PC-9 (cell line): ENCODE results near the gene SGSM1. TPM values are rescaled to one million over a fixed set of nuclear protein-coding genes. Genes with fewer than 3 reads are reported as not detected.

Source experiments
- BruUV-seq: library from RNA; stranded (reverse); fragments of 400-500 nt; replicated peaks from 2 replicates; lab custom pipeline; 2021; lab: Mats Ljungman, UMichigan
- CTCF ChIA-PET: fragments of 300-600 bp; sonication (Branson Sonifier 250); formaldehyde crosslinking; loops from one replicate; lab custom pipeline; 2022; ENCODE audit warnings: antibody characterized with exemption; lab: Charles Lee
- POLR2A ChIA-PET: fragments of 300-600 bp; sonication (Branson Sonifier 250); formaldehyde crosslinking; loops from one replicate; lab custom pipeline; 2022; ENCODE audit warnings: antibody characterized with exemption; ENCODE audit not compliant: unreplicated experiment; lab: Charles Lee
- DNase-seq, 2 experiments: peaks; one replicate each; pipeline versions ENCODE4 v3.0.0 to v3.0.0-alpha.2; 2015 to 2022; ENCODE audit warnings: mixed read lengths in 1 of 2
- H2AFZ ChIP-seq: fragments of 200-600 bp; sonication (generic); 2 replicates; pipeline ENCODE4 v1.8.1; 2017; ENCODE audit warnings: antibody characterized with exemption
- H3F3A ChIP-seq: fragments of 200-600 bp; sonication (generic); 2 replicates; pipeline ENCODE4 v1.8.1; 2017; ENCODE audit warnings: antibody characterized with exemption, mild to moderate bottlenecking, low read depth; ENCODE audit not compliant: insufficient read depth
- H3K27ac ChIP-seq: fragments of 200-600 bp; sonication (generic); 2 replicates; pipeline ENCODE4 v1.6.1; 2016; ENCODE audit warnings: mixed run types
- H3K27me3 ChIP-seq: fragments of 200-600 bp; sonication (generic); 2 replicates; pipeline ENCODE4 v1.6.1; 2016; ENCODE audit warnings: low read depth, mixed run types; ENCODE audit not compliant: insufficient read depth
- H3K36me3 ChIP-seq: fragments of 200-600 bp; sonication (generic); 2 replicates; pipeline ENCODE4 v1.6.1; 2016; ENCODE audit warnings: low read depth, mixed run types
- H3K4me1 ChIP-seq: fragments of 200-600 bp; sonication (generic); replicated peaks from 2 replicates; pipeline ENCODE4 v1.6.1; 2016; ENCODE audit warnings: mixed run types; ENCODE audit not compliant: insufficient read depth
- H3K4me2 ChIP-seq: fragments of 200-600 bp; sonication (generic); 2 replicates; pipeline ENCODE4 v1.6.1; 2017; ENCODE audit warnings: mixed run types
- H3K4me3 ChIP-seq: fragments of 200-600 bp; sonication (generic); 2 replicates; pipeline ENCODE4 v1.6.1; 2016; ENCODE audit warnings: mixed run types
- H3K79me2 ChIP-seq: fragments of 200-600 bp; sonication (generic); 2 replicates; pipeline ENCODE4 v1.6.1; 2017; ENCODE audit warnings: low read depth, mixed run types
- H3K9me2 ChIP-seq: fragments of 200-600 bp; sonication (generic); 2 replicates; pipeline ENCODE4 v1.8.1; 2017; ENCODE audit warnings: mild to moderate bottlenecking; ENCODE audit not compliant: insufficient read depth
- H3K9me3 ChIP-seq: fragments of 200-600 bp; sonication (generic); 2 replicates; pipeline ENCODE4 v1.8.1; 2016; ENCODE audit warnings: low read depth; ENCODE audit not compliant: insufficient read depth
- H4K20me1 ChIP-seq: fragments of 200-600 bp; sonication (generic); 2 replicates; pipeline ENCODE4 v1.8.1; 2017; ENCODE audit not compliant: insufficient read depth
- EZH2 ChIP-seq: fragments of 200-600 bp; sonication (generic); IDR thresholded peaks from 2 replicates; pipeline ENCODE4 v1.8.0; 2017; ENCODE audit warnings: antibody characterized with exemption, low read depth
- intact Hi-C: fragments of 100-400 bp; cut with micrococcal nuclease; formaldehyde crosslinking; loops from one replicate; pipeline ENCODE4 v1.10.0; 2022; ENCODE audit not compliant: unreplicated experiment
- total RNA-seq: library from RNA; stranded (reverse); gene quantifications from 2 replicates; pipeline ENCODE4 v1.2.3, GENCODE V29; 2021
- TF ChIP-seq, protein P1 (sequence below): fragments of 200-600 bp; sonication (generic); conservative IDR thresholded peaks from 2 replicates; pipeline ENCODE4 v1.6.1; 2017; ENCODE audit warnings: mixed run types, antibody characterized with exemption, mild to moderate bottlenecking, moderate library complexity

Gene SGSM1
- total RNA-seq, 1 experiment from 2014 or later = 0.48 TPM

DNA sequence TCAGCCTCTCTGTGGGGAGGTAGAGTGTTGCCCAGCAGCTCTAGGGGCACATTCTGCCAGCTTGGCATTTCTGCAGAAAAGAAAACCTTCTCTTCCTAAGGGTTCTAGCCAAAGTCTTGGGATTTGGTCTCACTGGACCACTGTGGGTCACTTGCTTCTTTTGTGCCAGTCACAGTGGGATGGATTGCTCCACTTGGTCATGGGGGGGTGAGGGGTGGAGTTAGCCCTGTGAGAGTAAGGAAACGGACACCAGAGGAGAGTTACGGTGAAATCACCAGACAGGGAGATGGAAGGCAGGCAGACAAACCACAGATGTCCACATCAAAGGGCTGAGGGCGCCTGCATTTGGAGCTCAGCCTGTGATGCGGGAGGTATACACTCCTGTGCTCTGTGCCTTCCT lies 10.8 kb downstream of the SGSM1 start:
- BruUV-seq = no TSS peak
- H3K9me2 ChIP-seq = no peaks in the 10 kb centered on the region
- H3K36me3 ChIP-seq = no peaks in the 10 kb centered on the region
- DNase-seq = no peak
- ChIA-PET CTCF (interaction anchor here (0.7 kb wide), 1 partner anchor 1961 kb away, joined by 3 read pairs; no protein-coding TSS in a partner anchor), POLR2A (no interaction called here)
- H3K27ac ChIP-seq = no peak overlapping the region
- H4K20me1 ChIP-seq = no peaks in the 10 kb centered on the region
- H2AFZ ChIP-seq = no peak overlapping the region
- peaks cover 25% of the 10 kb centered on the region for H3K27me3 ChIP-seq
- no peak overlapping the region for H3K4me3 ChIP-seq
- H3K79me2 ChIP-seq = no peaks in the 10 kb centered on the region
- H3K4me1 ChIP-seq = no peaks in the 10 kb centered on the region
- H3K4me2 ChIP-seq = no peak overlapping the region
- no peak for TF ChIP-seq EZH2
- TF ChIP-seq, protein P1, sequence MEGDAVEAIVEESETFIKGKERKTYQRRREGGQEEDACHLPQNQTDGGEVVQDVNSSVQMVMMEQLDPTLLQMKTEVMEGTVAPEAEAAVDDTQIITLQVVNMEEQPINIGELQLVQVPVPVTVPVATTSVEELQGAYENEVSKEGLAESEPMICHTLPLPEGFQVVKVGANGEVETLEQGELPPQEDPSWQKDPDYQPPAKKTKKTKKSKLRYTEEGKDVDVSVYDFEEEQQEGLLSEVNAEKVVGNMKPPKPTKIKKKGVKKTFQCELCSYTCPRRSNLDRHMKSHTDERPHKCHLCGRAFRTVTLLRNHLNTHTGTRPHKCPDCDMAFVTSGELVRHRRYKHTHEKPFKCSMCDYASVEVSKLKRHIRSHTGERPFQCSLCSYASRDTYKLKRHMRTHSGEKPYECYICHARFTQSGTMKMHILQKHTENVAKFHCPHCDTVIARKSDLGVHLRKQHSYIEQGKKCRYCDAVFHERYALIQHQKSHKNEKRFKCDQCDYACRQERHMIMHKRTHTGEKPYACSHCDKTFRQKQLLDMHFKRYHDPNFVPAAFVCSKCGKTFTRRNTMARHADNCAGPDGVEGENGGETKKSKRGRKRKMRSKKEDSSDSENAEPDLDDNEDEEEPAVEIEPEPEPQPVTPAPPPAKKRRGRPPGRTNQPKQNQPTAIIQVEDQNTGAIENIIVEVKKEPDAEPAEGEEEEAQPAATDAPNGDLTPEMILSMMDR = no peak
- no peaks in the 10 kb centered on the region for H3F3A ChIP-seq
- no peaks in the 10 kb centered on the region for H3K9me3 ChIP-seq
- intact Hi-C loops = no loop called here

DNA sequence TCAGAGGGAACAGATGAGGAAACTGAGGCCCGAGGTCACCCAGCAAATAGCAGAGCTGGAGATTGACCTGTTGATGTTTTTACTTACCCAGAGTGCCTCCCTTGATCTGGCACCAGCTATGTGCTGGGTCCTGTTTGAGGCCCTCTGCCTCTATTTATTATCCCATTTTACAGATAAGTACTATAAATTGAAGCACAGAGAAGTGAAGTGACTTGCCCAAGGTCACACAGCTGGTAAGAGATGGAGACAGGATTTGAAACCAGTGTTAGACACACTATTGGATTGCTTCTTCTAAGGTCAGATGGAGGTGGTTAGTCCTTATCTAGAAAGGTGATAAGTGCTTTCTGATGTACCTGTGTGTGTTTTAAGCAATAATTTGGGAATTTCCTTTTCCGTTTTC lies 13.5 kb downstream of the SGSM1 start:
- Histone ChIP-seq H3K79me2 (no peaks in the 10 kb centered on the region), H3K4me2 (no peak overlapping the region), H3K4me1 (no peaks in the 10 kb centered on the region), H4K20me1 (no peaks in the 10 kb centered on the region), H3K9me2 (no peaks in the 10 kb centered on the region), H3K36me3 (no peaks in the 10 kb centered on the region), H3K9me3 (no peaks in the 10 kb centered on the region), H3K4me3 (no peak overlapping the region), H3K27ac (no peak overlapping the region), H3F3A (no peaks in the 10 kb centered on the region), H2AFZ (no peak overlapping the region), H3K27me3 (peaks cover 14% of the 10 kb centered on the region)
- intact Hi-C loops = no loop called here
- CTCF ChIA-PET = no interaction called here
- POLR2A ChIA-PET = no interaction called here
- DNase-seq = no peak
- TF ChIP-seq, protein P1 = no peak
- TF ChIP-seq EZH2 = no peak
- no TSS peak for BruUV-seq

DNA sequence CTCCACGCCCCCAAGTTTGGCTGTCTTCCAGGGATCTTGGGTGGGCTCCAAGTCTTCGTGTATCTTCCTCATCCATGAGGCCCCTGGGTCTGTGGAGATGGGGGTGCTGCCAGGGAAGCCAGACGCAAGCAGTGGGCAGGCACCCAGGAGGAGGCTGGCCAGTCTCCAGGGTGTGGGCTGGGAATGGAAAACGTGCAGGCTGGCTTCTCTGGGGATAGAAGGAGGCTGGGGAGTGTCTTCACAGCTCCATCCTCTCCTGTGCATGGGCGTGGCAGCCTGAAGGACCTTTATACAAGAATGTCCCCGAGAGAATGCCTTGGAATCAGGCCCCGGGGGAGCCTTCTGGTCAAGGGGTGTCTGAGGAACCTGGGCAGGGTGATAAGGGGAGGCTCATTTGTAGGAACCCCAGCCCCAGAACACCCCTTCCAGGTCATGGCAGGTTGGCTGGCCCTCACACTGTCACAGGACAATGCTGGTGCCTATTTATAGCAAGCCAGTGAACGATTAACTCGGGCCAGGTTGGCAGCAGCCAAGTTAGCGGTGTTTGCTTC lies 14.0 kb downstream of the SGSM1 start:
- no peak overlapping the region for H3K4me2 ChIP-seq
- DNase-seq = no peak
- CTCF ChIA-PET = no interaction called here
- no peaks in the 10 kb centered on the region for H3K36me3 ChIP-seq
- H3K27ac ChIP-seq = no peak overlapping the region
- intact Hi-C loops = no loop called here
- H3F3A ChIP-seq = no peaks in the 10 kb centered on the region
- H3K4me1 ChIP-seq = no peaks in the 10 kb centered on the region
- no peaks in the 10 kb centered on the region for H3K9me2 ChIP-seq
- H3K9me3 ChIP-seq = no peaks in the 10 kb centered on the region
- POLR2A ChIA-PET = no interaction called here
- H4K20me1 ChIP-seq = no peaks in the 10 kb centered on the region
- H2AFZ ChIP-seq = no peak overlapping the region
- TF ChIP-seq EZH2 = no peak
- TF ChIP-seq, protein P1 = no peak
- peaks cover 10% of the 10 kb centered on the region for H3K27me3 ChIP-seq
- no peaks in the 10 kb centered on the region for H3K79me2 ChIP-seq
- no TSS peak for BruUV-seq
- no peak overlapping the region for H3K4me3 ChIP-seq
